Keratinocyte (primary cell): ENCODE data around the gene RNASE9. TPM values are rescaled to one million over a fixed set of nuclear protein-coding genes. Genes with fewer than 3 reads are reported as not detected.
"Not testable (repeated sequence)": the region's sequence is repeated elsewhere in the genome, so short reads cannot be mapped to it uniquely, and the experiment has no call there.

Experiments
- DNase-seq: peaks from one replicate; pipeline ENCODE4 v3.0.0-alpha.2; 2011; ENCODE audit warnings: low read depth, missing footprints, low spot score
- FAIRE-seq: peaks from 2 replicates; lab custom pipeline; 2011; peaks lifted over from hg19 to GRCh38; lab: Jason Lieb, UNC
- H2AFZ ChIP-seq: 2 replicates; pipeline ENCODE4 v1.6.0; 2012; ENCODE audit warnings: low read length, control low read depth, inconsistent platforms; ENCODE audit not compliant: control insufficient read depth
- H3K27ac ChIP-seq: 2 replicates; pipeline ENCODE4 v1.5.1; 2011; ENCODE audit warnings: low read length; ENCODE audit not compliant: control insufficient read depth, insufficient read depth
- H3K27me3 ChIP-seq: 3 replicates; pipeline ENCODE4 v1.6.0; 2011; ENCODE audit warnings: low read length; ENCODE audit not compliant: control insufficient read depth, insufficient read depth; ENCODE audit errors: extremely low read depth
- H3K36me3 ChIP-seq, 2 experiments: 2 replicates in 1 of 2; 3 replicates in 1 of 2; pipeline ENCODE4 v1.5.1; 2011; ENCODE audit warnings: low read length in 2 of 2, mild to moderate bottlenecking in 1 of 2; ENCODE audit not compliant: control insufficient read depth in 2 of 2, insufficient read depth in 2 of 2; ENCODE audit errors: extremely low read depth in 1 of 2
- H3K4me1 ChIP-seq: 3 replicates; pipeline ENCODE4 v1.5.1; 2011; ENCODE audit warnings: low read length; ENCODE audit not compliant: control insufficient read depth, insufficient read depth; ENCODE audit errors: extremely low read depth
- H3K4me2 ChIP-seq: 3 replicates; pipeline ENCODE4 v1.6.0; 2011; ENCODE audit warnings: low read depth, low read length; ENCODE audit not compliant: control insufficient read depth, insufficient read depth; ENCODE audit errors: extremely low read depth
- H3K4me3 ChIP-seq, 3 experiments: fragments of 200-600 bp in 1 of 3; sonication (generic) in 1 of 3; 2 replicates in 2 of 3; 3 replicates in 1 of 3; pipeline ENCODE4 v1.5.1; 2011 to 2016; ENCODE audit warnings: low read length in 3 of 3, mild to moderate bottlenecking in 3 of 3, control low read depth in 2 of 3, inconsistent platforms in 1 of 3, low read depth in 1 of 3, mixed read lengths in 1 of 3, mixed run types in 1 of 3, moderate library complexity in 1 of 3; ENCODE audit not compliant: control insufficient read depth in 2 of 3, insufficient read depth in 2 of 3; ENCODE audit errors: extremely low read depth in 1 of 3
- H3K79me2 ChIP-seq: 2 replicates; pipeline ENCODE4 v1.6.0; 2012; ENCODE audit warnings: low read length; ENCODE audit not compliant: control insufficient read depth, insufficient read depth
- H3K9ac ChIP-seq: 3 replicates; pipeline ENCODE4 v1.6.0; 2011; ENCODE audit warnings: low read length; ENCODE audit not compliant: control insufficient read depth, insufficient read depth; ENCODE audit errors: extremely low read depth
- H3K9me1 ChIP-seq: 3 replicates; pipeline ENCODE4 v1.6.0; 2011; ENCODE audit warnings: low read length; ENCODE audit not compliant: control insufficient read depth, insufficient read depth; ENCODE audit errors: extremely low read depth
- H3K9me3 ChIP-seq: 2 replicates; pipeline ENCODE4 v1.5.1; 2012; ENCODE audit warnings: low read depth, low read length; ENCODE audit not compliant: control insufficient read depth
- H4K20me1 ChIP-seq: 3 replicates; pipeline ENCODE4 v1.6.0; 2011; ENCODE audit warnings: low read length; ENCODE audit not compliant: control insufficient read depth, insufficient read depth; ENCODE audit errors: extremely low read depth
- dilution Hi-C: fragments of 300-500 bp; cut with MboI; formaldehyde crosslinking; loops from one replicate; pipeline ENCODE4 v1.7.0; 2020; ENCODE audit warnings: low sequenced_read_pairs; ENCODE audit not compliant: extremely low pct_ligation_motif_present
- polyA plus RNA-seq, 5 experiments: library from polyadenylated mRNA; depleted of rRNA in 3 of 5; stranded (reverse) in 3 of 5; stranded (forward) in 1 of 5; unstranded in 1 of 5; fragments of >200 nt; gene quantifications; 1 replicate in 1 of 5; 2 replicates in 3 of 5; 3 replicates in 1 of 5; pipeline versions ENCODE4 v1.2.1 to v1.2.3, GENCODE V29; 2011 to 2012; ENCODE audit warnings: missing spikeins in 2 of 5, low read depth in 1 of 5, low replicate concordance in 1 of 5

Gene RNASE9
- polyA plus RNA-seq, 1 donor (not counting 4 experiments of a cell fraction or from before 2014, with no cell fraction given), result not detected

DNA sequence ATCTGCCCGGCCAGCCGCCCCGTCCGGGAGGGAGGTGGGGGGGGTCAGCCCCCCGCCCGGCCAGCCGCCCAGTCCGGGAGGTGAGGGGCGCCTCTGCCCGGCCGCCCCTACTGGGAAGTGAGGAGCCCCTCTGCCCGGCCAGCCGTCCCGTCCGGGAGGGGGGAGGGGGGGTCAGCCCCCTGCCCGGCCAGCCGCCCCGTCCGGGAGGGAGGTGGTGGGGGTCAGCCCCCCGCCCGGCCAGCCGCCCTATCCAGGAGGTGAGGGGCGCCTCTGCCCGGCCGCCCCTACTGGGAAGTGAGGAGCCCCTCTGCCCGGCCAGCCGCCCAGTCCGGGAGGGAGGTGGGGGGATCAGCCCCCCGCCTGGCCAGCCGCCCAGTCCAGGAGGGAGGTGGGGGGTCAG, 54.6 kb downstream of the RNASE9 start:
- DNase-seq, H2AFZ ChIP-seq, H3K4me2 ChIP-seq, H3K27ac ChIP-seq, H3K9me1 ChIP-seq, H3K4me1 ChIP-seq, H3K36me3 ChIP-seq, FAIRE-seq, H3K9ac ChIP-seq, dilution Hi-C loops, H3K79me2 ChIP-seq, H3K9me3 ChIP-seq, H3K4me3 ChIP-seq, H4K20me1 ChIP-seq, H3K27me3 ChIP-seq: not testable (repeated sequence)

Other genes with a start within 250 kb of the RNASE9 start
- 49.0 to 65.8 TPM (median 49.4 TPM) in 3 replicates for gene CCNB1IP1, start 227.8 kb downstream of the RNASE9 start, polyA plus RNA-seq
- 13.8 to 24.7 TPM (median 24.1 TPM) in 3 replicates for gene PARP2, start 217.4 kb downstream of the RNASE9 start, polyA plus RNA-seq
- gene TEP1, start 147.5 kb downstream of the RNASE9 start, polyA plus RNA-seq, result 12.5 to 16.6 TPM (median 12.8 TPM) in 3 replicates
- gene KLHL33, start 124.9 kb downstream of the RNASE9 start, polyA plus RNA-seq, result not detected in 3 replicates
- 28.8 to 36.6 TPM (median 34.5 TPM) in 3 replicates for gene OSGEP, start 106.2 kb downstream of the RNASE9 start, polyA plus RNA-seq
- 211 to 234 TPM (median 212 TPM) in 3 replicates for gene APEX1, start 105.8 kb downstream of the RNASE9 start, polyA plus RNA-seq
- 34.4 to 37.5 TPM (median 35.6 TPM) in 3 replicates for gene PIP4P1, start 99.6 kb downstream of the RNASE9 start, polyA plus RNA-seq
- gene PNP, start 91.6 kb downstream of the RNASE9 start, polyA plus RNA-seq, result 227 to 325 TPM (median 243 TPM) in 3 replicates
- not detected in 3 replicates for gene RNASE10, start 55.5 kb downstream of the RNASE9 start, polyA plus RNA-seq
- gene RNASE11, start 27.0 kb upstream of the RNASE9 start, polyA plus RNA-seq, result not detected in 3 replicates
- gene RNASE12, start 30.3 kb upstream of the RNASE9 start, polyA plus RNA-seq, result not detected in 3 replicates
- gene OR6S1, start 80.6 kb upstream of the RNASE9 start, polyA plus RNA-seq, result not detected in 3 replicates
- 5.5 to 12.8 TPM (median 9.5 TPM) in 3 replicates for gene RNASE4, start 123.5 kb upstream of the RNASE9 start, polyA plus RNA-seq
- 3.7 to 4.4 TPM (median 4.0 TPM) in 3 replicates for gene ANG, start 127.7 kb upstream of the RNASE9 start, polyA plus RNA-seq
- gene EDDM3A, start 184.8 kb upstream of the RNASE9 start, polyA plus RNA-seq, result not detected in 3 replicates
- gene EDDM3B, start 207.4 kb upstream of the RNASE9 start, polyA plus RNA-seq, result not detected in 3 replicates
- gene RNASE6, start 220.2 kb upstream of the RNASE9 start, polyA plus RNA-seq, result not detected in 3 replicates
- 0.09 TPM in 1 of 3 replicates, not detected in the others for gene RNASE1, start 241.8 kb upstream of the RNASE9 start, polyA plus RNA-seq